Thyroid gland (tissue), 4 donors: ENCODE results near the gene NEBL.

Source experiments
- CTCF ChIP-seq, 6 experiments: fragments of 200-600 bp in 3 of 6; fragments of 450-650 bp in 3 of 6; sonication (generic) in 3 of 6; IDR thresholded peaks; one replicate each; pipeline ENCODE4 v1.5.1; 2016 to 2019; ENCODE audit warnings: antibody characterized with exemption in 6 of 6, mild to moderate bottlenecking in 2 of 6, inconsistent platforms in 1 of 6, moderate library complexity in 1 of 6
- POLR2A ChIP-seq, 2 donors: fragments of 450-650 bp; IDR thresholded peaks; one replicate each; pipeline ENCODE4 v1.6.1; 2017; ENCODE audit warnings: antibody characterized with exemption in 2 of 2, mild to moderate bottlenecking in 2 of 2, moderate library complexity in 1 of 2

DNA sequence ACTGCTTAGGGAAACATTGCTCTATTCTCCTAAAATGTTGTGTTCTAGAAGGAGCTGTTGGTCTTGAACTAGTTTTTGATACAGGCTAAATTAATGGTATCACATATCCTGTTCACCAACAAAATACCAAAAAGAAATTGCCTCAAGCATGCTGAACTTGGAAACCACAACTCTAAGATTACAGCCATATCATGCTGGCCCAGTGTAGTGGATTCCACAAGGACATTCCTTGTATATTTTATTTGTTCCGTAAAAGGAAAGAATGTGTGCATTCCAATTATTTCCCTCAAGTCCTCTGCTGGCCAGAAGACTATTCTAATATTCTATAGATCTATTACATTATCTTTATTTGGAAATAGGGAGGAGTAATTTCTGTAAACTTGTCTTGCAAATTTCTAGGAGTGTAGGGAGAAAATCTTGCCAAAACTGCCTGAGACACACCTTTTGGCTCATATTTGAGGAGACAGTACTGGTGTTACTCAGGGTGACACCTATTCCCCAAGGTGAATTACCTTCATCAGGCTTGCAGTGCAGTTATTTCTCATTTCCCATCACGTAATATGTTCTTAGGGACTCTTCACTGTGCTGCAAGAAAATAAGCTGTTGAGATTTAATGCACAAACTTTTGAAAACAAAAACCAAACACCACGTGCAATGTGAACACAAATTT is 1.9 kb upstream of the NEBL start:
- TF ChIP-seq CTCF (IDR thresholded peaks at IDR 0.05) (no peak), POLR2A (IDR thresholded peaks at IDR 0.05) (no peak)
